ENCODE data around the gene BPIFA2.

- TF ChIP-seq EZH2 (IDR thresholded peaks at IDR 0.05; ENCODE audit: low read length), result no peak
- no peak for TF ChIP-seq CTCF (optimal IDR thresholded peaks at IDR 0.05 in 1 of 3, IDR thresholded peaks at IDR 0.05 in 1 of 3, conservative IDR thresholded peaks at IDR 0.05 in 1 of 3; ENCODE audit: extremely low read depth in 1 of 3, insufficient read depth in 2 of 3, low read length in 3 of 3)
These were observed 12.2 kb downstream of the BPIFA2 start for GRCh38 chr20:33180169-33180568.
